ENCODE measurements around the gene SCARB1.

DNA sequence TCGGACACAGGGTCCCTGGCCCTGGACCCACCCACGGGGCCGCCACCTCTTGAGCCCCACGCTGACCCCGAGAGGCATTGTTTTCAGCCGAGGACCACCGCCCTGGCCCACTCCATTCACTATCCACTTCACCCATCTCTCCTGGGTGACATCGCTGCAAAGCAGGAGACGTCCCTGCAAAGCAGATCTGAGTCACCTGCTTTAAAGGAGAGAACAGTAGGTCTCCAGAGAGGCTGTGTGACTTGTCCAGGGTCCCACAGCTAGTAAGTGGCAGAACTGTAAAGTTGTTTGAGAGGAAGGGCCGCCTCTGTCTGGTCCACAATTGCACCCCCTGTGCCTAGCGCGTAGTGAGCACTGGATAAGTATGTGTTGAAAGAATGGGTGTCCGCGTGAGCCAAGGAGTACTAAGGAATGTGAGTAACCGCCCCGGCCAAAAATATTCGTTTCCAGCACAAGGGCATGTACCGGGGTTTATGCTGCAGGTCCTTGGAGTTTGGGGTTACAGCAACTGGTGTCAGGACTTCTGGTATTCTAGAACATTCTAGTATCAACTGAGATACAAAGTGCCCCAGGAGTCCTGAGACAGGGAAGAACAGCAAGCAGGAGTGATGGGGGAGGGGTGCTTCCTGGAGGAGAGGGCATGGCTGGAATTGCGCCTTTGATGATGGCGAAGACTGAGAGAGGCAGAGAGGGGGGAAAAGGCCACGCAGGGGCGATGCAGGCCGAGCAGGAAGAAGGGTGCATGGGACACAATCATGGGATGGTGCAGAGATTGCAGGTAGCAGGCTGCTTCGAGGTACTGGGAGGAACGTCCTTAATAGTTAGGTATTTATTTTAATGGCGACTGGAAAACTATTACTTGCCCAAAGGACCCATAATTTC, 91.1 kb downstream of the SCARB1 start:
- TF ChIP-seq, protein P1, sequence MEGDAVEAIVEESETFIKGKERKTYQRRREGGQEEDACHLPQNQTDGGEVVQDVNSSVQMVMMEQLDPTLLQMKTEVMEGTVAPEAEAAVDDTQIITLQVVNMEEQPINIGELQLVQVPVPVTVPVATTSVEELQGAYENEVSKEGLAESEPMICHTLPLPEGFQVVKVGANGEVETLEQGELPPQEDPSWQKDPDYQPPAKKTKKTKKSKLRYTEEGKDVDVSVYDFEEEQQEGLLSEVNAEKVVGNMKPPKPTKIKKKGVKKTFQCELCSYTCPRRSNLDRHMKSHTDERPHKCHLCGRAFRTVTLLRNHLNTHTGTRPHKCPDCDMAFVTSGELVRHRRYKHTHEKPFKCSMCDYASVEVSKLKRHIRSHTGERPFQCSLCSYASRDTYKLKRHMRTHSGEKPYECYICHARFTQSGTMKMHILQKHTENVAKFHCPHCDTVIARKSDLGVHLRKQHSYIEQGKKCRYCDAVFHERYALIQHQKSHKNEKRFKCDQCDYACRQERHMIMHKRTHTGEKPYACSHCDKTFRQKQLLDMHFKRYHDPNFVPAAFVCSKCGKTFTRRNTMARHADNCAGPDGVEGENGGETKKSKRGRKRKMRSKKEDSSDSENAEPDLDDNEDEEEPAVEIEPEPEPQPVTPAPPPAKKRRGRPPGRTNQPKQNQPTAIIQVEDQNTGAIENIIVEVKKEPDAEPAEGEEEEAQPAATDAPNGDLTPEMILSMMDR (IDR thresholded peaks at IDR 0.05): no peak
- no peak for TF ChIP-seq ZFX (IDR thresholded peaks at IDR 0.05; ENCODE audit: borderline replicate concordance)

All from 22Rv1 (cell line).